DMS79 (cell line): Measurements from ENCODE around the gene SCART1.
"Not testable (repeated sequence)": the region's sequence is repeated elsewhere in the genome, so short reads cannot be mapped to it uniquely, and the experiment has no call there.

Source experiments
- DNase-seq: peaks from one replicate; lab custom pipeline; 2025; lab: John Stamatoyannopoulos, UW

The SCART1 gene

GRCh38 chr10:133432789-133433188 lies 21.0 kb upstream of the SCART1 start:
- DNase-seq = not testable (repeated sequence)

- no peak for DNase-seq
These were observed 15.0 kb upstream of the SCART1 start for GRCh38 chr10:133438711-133439273.

DNA sequence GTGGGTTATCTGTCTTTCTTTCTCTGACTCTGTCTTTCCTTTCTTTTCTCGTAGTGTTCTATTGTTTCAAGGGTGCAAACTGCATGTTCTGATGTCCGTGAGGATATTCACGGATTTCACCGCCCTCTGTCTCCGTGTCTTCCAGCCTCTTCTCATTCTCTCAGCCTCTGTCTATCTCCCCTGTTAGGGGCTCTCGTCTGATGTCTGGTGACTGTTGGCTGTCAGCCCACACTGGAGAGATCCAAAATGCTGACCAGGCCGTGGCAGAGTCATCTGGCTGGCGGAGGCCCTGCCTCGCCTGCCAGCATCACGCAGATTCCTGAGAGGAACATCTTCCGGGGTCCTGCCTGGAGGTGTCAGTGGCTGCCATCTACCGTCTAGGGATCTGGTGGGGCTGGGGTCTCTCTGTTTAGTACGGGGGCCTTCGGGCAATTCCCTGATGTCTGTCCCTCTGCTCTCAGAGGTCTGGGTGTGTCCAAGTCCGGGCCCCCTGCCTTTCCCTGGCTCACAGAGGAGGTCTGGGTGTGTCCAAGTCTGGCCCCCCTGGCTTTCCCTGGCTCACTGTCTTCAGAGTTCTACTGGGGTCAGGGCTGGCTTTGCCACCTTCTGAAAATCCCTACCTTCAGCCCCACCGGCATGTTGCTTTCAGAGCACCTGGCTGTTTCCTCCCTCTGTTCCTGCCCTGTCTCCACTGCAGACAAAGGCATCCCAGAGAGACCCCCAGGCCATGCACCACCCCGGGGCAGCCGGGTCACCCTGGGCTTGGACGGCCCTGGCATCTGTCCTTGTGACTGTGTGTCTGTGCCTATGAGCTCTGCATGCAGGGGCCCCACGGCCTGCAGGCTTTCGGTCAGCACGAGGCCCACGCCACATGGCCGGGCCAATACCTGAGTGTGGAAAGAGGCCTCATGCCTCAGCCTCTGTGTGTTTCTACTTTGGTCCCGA lies 14.0 kb upstream of the SCART1 start:
- no peak for DNase-seq

GRCh38 chr10:133440633-133441285 lies 13.0 kb upstream of the SCART1 start:
- DNase-seq = no peak

GRCh38 chr10:133441356-133441755 lies 12.4 kb upstream of the SCART1 start:
- DNase-seq = not testable (repeated sequence)

DNA sequence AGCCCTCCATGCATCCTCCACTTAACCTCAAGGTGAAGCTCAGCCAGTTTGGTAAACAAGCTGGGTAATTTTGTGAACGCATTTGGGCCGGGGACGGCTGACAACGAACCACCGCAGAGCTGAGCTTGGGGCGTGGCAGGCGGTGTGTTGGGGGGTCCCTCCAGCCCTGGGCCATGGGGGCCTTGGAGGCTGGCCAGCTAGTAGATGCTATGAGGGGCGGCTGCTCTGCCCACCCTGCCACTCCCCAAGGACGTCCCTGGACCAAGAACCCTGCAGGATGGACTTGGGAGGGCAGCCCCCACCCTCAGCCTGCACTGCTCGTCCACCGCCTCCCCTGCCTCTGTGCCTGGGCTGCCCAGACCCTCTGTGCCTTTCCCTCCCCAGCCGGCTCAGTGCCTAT lies 12.0 kb upstream of the SCART1 start:
- no peak for DNase-seq

- DNase-seq = no peak
These were observed 11.4 kb upstream of the SCART1 start for GRCh38 chr10:133442191-133442966.

DNA sequence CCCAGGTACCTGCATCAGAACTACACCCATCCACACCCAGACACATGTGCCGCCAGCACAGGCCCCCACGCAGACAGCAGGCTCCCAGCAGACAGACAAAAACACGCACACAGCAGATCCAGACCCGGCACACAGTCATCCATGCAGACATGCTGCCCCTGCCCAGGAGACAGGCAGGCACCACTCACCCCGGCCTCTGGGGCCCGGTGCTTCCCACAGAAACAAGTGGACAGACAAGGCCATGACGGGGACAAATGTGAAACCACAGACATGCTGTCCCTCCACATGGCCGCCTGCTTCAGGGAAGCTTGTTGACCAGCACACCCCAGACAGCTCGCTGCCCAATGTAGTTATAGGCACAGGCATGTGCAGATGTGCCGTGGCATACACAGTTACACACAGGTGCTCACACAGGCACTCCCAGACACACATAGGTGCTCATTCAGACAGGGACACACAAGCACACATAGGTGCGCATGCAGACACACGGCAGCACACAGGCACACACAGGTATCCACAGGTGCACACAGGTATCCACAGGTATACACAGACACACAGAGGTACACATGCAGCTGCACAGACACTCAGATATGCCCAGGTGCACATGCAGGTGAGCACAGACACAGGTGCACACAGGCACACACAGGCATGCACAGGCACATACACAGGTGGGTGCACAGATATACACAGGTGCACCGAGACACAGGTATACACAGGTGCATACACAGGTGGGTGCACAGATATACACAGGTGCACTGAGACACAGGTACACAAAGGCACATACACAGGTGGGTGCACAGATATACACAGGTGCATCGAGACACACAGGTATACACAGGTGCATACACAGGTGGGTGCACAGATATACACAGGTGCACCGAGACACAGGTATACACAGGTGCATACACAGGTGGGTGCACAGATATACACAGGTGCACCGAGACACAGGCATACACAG lies 10.5 kb upstream of the SCART1 start:
- DNase-seq = no peak

DNA sequence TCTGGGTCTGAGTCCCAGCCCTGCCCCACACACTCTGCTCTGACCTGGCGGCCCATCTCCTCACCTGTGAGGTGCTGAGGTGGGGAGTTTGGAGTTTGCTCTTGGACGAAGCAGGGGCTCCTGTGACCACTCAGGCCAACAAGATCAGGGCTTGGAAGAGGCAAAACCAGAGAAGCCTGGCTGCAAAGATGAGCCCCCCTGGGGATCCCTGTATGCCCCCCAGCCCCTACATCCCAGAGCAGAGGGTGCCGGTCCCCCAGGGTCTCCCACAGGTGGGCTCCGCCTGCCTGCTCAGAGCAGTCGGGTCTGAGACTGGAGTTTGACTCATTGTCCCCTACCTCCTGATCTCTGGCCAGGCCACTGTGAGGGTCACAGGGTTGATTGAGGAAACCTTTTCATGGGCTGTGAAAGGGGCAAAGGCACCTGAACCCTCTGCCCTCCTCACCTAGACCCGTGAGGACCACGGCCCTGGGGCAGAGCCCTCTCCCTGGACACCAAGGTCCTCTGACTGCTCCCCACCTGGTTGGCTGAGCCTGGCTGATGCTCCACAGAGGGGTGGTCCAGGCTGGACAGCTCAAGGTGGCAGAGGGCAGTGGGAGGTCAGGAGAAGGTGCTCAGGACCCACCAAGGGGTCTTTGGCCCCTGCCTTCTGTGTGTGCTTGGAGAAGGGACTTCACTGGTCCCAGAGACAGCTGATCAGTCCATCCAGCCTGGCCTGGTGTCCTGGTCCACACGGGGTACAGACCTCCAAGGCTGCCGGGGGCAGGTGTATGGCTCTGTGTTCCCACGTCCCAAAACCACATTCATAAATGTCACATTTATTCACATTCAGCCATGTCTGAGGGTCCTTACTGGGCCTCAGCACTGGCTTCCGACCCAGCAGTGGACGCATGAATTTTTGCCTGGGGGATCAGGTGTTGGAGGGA lies 9.1 kb upstream of the SCART1 start:
- DNase-seq = no peak

- no peak for DNase-seq
These were observed 8.4 kb upstream of the SCART1 start for GRCh38 chr10:133445268-133445732.

- no peak for DNase-seq
These were observed 7.7 kb upstream of the SCART1 start for GRCh38 chr10:133445751-133446708.

- no peak for DNase-seq
These were observed 6.8 kb upstream of the SCART1 start for GRCh38 chr10:133446979-133447378.

DNA sequence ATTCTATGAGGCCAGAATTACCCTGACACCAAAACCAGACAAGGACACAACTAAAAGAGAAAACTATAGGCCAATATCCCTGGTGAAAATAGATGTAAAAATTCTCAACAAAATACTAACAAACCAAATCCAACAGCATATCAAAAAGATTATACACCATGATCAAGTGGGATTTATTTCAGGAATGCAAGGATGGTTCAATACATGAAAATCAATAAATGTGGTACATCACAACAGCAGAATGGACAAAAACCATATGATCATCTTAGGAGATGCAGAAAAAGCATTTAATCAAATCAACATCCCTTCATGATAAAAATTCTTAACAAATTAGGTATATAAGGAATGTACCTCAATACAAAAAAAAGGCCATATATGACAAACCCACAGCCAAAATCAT lies 5.6 kb upstream of the SCART1 start:
- no peak for DNase-seq

GRCh38 chr10:133451346-133451745 lies 2.4 kb upstream of the SCART1 start:
- DNase-seq = no peak

DNA sequence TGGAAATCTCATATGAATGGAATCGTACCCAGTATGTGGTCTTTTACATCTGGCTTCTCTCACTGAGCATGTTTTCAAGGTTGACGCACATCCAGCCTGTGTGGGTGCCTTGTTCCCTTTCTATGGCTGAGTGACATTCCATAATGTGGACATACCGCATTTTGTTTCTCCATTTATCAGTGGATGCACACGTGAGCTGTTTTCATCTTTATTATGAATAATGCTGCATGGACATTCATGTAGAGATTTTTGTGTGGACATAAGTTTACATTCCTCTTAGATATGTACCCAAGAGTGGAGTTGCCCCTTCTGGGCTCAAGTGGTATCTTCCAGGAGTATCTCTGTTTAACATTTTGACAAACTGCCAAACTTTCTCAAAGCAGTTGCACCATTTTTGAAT lies 1.3 kb upstream of the SCART1 start:
- no peak for DNase-seq

DNA sequence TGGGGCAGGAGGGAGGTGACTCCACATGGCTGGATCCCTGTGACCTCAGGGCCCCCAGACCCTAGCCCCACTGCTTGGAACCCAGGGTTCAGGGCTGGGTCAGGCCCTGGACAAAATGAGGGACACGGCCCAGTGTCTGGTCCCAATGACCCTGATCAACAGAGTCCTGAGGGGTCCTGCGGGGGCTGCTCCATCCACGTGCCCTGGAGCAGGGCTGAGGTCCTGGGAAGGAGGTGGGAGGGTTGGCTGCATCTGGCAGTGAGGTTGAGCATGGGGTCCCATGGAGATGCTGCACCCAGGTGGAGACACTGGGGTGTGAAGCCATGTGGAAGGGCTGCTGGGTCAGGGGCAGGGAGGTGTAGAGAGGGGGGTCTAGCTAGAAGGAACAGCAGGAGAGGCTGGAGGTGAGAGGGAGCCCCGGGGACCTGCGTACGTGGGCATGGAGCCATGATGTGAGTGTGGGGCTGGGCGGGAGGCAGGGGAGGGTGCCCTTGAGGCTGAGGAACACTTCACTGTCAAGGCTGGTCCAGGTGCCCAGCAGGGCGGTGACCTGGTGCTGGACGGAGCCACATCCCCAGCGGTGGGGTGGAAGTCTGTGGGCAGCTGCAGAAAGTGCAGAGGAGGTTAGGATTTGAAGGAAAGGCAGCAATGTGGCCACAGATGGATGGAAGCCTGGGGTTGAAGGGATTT lies 604 bp downstream of the SCART1 start:
- no peak for DNase-seq

DNA sequence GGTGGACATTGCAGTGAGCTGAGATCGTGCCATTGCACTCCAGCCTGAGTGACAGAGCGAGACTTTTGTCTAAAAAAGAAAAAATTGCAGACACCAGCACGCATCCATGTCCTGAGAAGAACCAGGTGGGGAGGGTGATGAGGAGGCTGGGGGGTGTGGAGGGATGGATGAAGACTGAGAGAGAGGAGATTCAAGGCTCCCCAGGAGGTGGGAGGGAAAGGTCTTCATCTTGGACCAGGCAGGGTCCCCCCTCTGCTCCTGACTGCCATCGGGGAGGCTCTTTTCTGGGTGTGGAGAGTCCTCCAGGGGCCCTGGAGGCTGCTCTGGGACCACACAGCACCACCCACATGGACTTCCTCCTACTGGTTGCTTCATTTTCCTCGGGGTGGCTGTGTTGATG lies 1.5 kb downstream of the SCART1 start:
- DNase-seq = no peak

DNA sequence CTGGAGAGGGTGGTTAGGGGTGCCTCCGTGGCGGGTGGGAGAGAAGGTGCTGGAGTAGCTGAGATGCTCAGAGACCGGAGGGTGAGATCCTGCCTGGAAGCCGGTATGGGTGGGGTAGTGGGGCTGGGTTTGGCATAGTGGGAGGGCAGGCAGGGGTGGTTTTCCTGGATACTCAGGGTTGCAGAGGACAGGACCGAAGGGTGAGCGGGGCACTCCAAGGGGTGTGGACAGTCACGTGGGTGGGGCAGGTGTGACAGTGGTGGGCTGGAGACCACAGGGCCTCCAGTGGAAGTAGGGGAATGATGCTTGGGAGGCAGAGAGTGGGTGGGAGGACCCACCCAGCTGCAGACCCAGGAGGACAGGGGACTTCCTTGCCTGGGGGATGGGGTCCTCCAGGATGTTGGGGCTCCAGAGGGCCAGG lies 1.9 kb downstream of the SCART1 start:
- DNase-seq = no peak
